K562 (cell line): ENCODE results near the gene NRXN2. TPM values are rescaled to one million over a fixed set of nuclear protein-coding genes. Genes with fewer than 3 reads are reported as not detected.

Experiments
- ARNT ChIP-seq, 2 experiments: fragments of 450-650 bp; IDR thresholded peaks; 2 replicates each; pipeline ENCODE4 v1.6.1; 2016; ENCODE audit warnings: mild to moderate bottlenecking in 1 of 2
- ASH1L ChIP-seq: fragments of 450-650 bp; IDR thresholded peaks from 2 replicates; pipeline ENCODE4 v1.6.1; 2018; ENCODE audit warnings: borderline replicate concordance, mild to moderate bottlenecking, low read depth; ENCODE audit not compliant: partially characterized antibody
- BRF2 ChIP-seq: IDR thresholded peaks from 3 replicates; pipeline ENCODE4 v1.6.1; 2011; ENCODE audit warnings: borderline replicate concordance, mild to moderate bottlenecking; ENCODE audit not compliant: insufficient read length, insufficient read depth
- EP400 ChIP-seq: fragments of 450-650 bp; IDR thresholded peaks from 2 replicates; pipeline ENCODE4 v1.6.1; 2017; ENCODE audit warnings: antibody characterized with exemption, mild to moderate bottlenecking, moderate library complexity
- FOXP4 ChIP-seq: sonication (generic); formaldehyde crosslinking; IDR thresholded peaks from 2 replicates; pipeline ENCODE4 v1.8.0; 2022; ENCODE audit warnings: mild to moderate bottlenecking, missing genetic modification reagents, borderline replicate concordance
- HES1 ChIP-seq: fragments of 450-650 bp; IDR thresholded peaks from 2 replicates; pipeline ENCODE4 v1.6.1; 2016; ENCODE audit warnings: low read depth, mild to moderate bottlenecking, moderate library complexity
- HNRNPLL ChIP-seq: fragments of 200-400 bp; formaldehyde crosslinking; IDR thresholded peaks from 2 replicates; pipeline ENCODE4 v1.6.1; 2017; ENCODE audit warnings: low read length, low read depth, mild to moderate bottlenecking; ENCODE audit not compliant: poor library complexity, severe bottlenecking
- HOMEZ ChIP-seq: fragments of 250-450 bp; sonication (Bioruptor Pico); IDR thresholded peaks from 2 replicates; pipeline ENCODE4 v1.4.0; 2020; ENCODE audit warnings: mild to moderate bottlenecking, moderate library complexity
- MXD1 ChIP-seq: fragments of 250-450 bp; sonication (Bioruptor Pico); IDR thresholded peaks from 2 replicates; pipeline ENCODE4 v1.8.0; 2021; ENCODE audit warnings: borderline replicate concordance, mild to moderate bottlenecking, moderate library complexity; ENCODE audit not compliant: poor library complexity, severe bottlenecking
- NFATC3 ChIP-seq: fragments of 450-650 bp; IDR thresholded peaks from 2 replicates; pipeline ENCODE4 v1.6.1; 2017; ENCODE audit warnings: mild to moderate bottlenecking
- PHB ChIP-seq: fragments of 250-450 bp; sonication (Bioruptor Pico); IDR thresholded peaks from 2 replicates; pipeline ENCODE4 v1.5.0; 2021
- SLC30A9 ChIP-seq: fragments of 250-450 bp; sonication (Bioruptor Pico); IDR thresholded peaks from 2 replicates; pipeline ENCODE4 v1.8.0; 2022; ENCODE audit warnings: mild to moderate bottlenecking, moderate library complexity
- SMAD2 ChIP-seq: fragments of 150-350 bp; IDR thresholded peaks from 2 replicates; pipeline ENCODE4 v1.6.1; 2014; ENCODE audit warnings: low read depth, mild to moderate bottlenecking, low read length
- SRSF9 ChIP-seq: fragments of 200-400 bp; formaldehyde crosslinking; IDR thresholded peaks from 2 replicates; pipeline ENCODE4 v1.6.1; 2017; ENCODE audit warnings: low read depth, low read length, borderline replicate concordance
- ZBED1 ChIP-seq: IDR thresholded peaks from 2 replicates; pipeline ENCODE4 v1.6.1; 2014
- ZBTB26 ChIP-seq: fragments of 450-650 bp; formaldehyde crosslinking; IDR thresholded peaks from 2 replicates; pipeline ENCODE4 v1.4.0; 2022; ENCODE audit warnings: missing genetic modification characterization
- ZNF12 ChIP-seq: sonication (generic); formaldehyde crosslinking; IDR thresholded peaks from 2 replicates; pipeline ENCODE4 v1.4.0; 2020; ENCODE audit warnings: mild to moderate bottlenecking, missing genetic modification reagents
- ZNF444 ChIP-seq: fragments of 250-450 bp; sonication (Bioruptor Pico); IDR thresholded peaks from 2 replicates; pipeline ENCODE4 v1.4.0; 2020; ENCODE audit warnings: mild to moderate bottlenecking, moderate library complexity
- ZNF511 ChIP-seq: sonication (generic); formaldehyde crosslinking; IDR thresholded peaks from 2 replicates; pipeline ENCODE4 v1.8.0; 2022; ENCODE audit warnings: mild to moderate bottlenecking, missing genetic modification reagents
- polyA plus RNA-seq, 8 experiments: library from polyadenylated mRNA; depleted of rRNA in 4 of 8; stranded (reverse) in 5 of 8; unstranded in 3 of 8; fragments of >200 nt; fragmentation: Nextera tagmentation in 2 of 8; fragmentation: Illumina TruSeq in 1 of 8; extraction: Ambion mirVana in 2 of 8; extraction: Trizol in 1 of 8; gene quantifications; 2 replicates each; pipeline versions ENCODE4 v1.2.1 to v1.2.3, GENCODE V29; 2011 to 2014; ENCODE audit warnings: inconsistent platforms in 1 of 8, missing spikeins in 1 of 8
- total RNA-seq, 7 experiments: library from RNA; depleted of rRNA in 6 of 7; stranded (reverse); fragments of >200 nt in 6 of 7; fragmentation: Illumina TruSeq in 2 of 7; extraction: Trizol in 2 of 7; gene quantifications; 2 replicates each; pipeline versions ENCODE4 v1.2.1 to v1.2.3, GENCODE V29; 2011 to 2021; ENCODE audit warnings: low replicate concordance in 1 of 7

NRXN2 gene
- total and polyA plus RNA-seq, 9 of the 15 experiments (the other 6 are each of a cell fraction or from before 2014, with no cell fraction given) = 0.07 to 0.47 (median 0.15) TPM; not detected in 4

GRCh38 chr11:64687643-64688533 lies 35.1 kb downstream of the NRXN2 start (continued):
- TF ChIP-seq SMAD2 = no peak
- TF ChIP-seq ZNF511 = no peak
- TF ChIP-seq ZBED1 = no peak
- TF ChIP-seq NFATC3 = no peak
- no peak for TF ChIP-seq FOXP4 (CRISPR knock-in tag)
- no peak for TF ChIP-seq MXD1 (CRISPR knock-in tag)
- TF ChIP-seq HES1 = no peak
- no peak for TF ChIP-seq SRSF9
- no peak for TF ChIP-seq ZNF444
- no peak for TF ChIP-seq HOMEZ (CRISPR knock-in tag)
- no peak for TF ChIP-seq HNRNPLL
- TF ChIP-seq BRF2 = no peak
- TF ChIP-seq ARNT (IDR thresholded peaks at IDR 0.05) = peak in 1 of 2 experiments; percentile 40; a peak in 1 of 4 replicates
- TF ChIP-seq ZNF12 (CRISPR knock-in tag) = no peak
- TF ChIP-seq ASH1L = no peak
- no peak for TF ChIP-seq EP400
- TF ChIP-seq PHB = no peak
- TF ChIP-seq SLC30A9 = no peak
- 0 out of 2 replicates have a peak, but pooled peaks have one; percentile 54 for TF ChIP-seq ZBTB26 (CRISPR knock-in tag)
